GM12801 (cell line): ENCODE data around the gene ISLR.

ENCODE experiments used
- CTCF ChIP-seq: IDR thresholded peaks from one replicate; pipeline ENCODE4 v1.5.1; 2011; ENCODE audit warnings: control low read depth; ENCODE audit not compliant: insufficient read length; ENCODE audit errors: extremely low read depth

ISLR gene

GRCh38 chr15:74158855-74159650 lies 14.5 kb upstream of the ISLR start:
- no peak for TF ChIP-seq CTCF

GRCh38 chr15:74159773-74160172 lies 13.7 kb upstream of the ISLR start:
- no peak for TF ChIP-seq CTCF

GRCh38 chr15:74165461-74165860 lies 8.0 kb upstream of the ISLR start:
- TF ChIP-seq CTCF, result no peak

- TF ChIP-seq CTCF, result no peak
Observed at GRCh38 chr15:74167891-74168331, 5.6 kb upstream of the ISLR start.

GRCh38 chr15:74168711-74169126 lies 4.8 kb upstream of the ISLR start:
- no peak for TF ChIP-seq CTCF

GRCh38 chr15:74170071-74170844 lies 3.3 kb upstream of the ISLR start:
- TF ChIP-seq CTCF, result no peak

GRCh38 chr15:74170875-74171578 lies 2.5 kb upstream of the ISLR start:
- no peak for TF ChIP-seq CTCF
